ENCODE measurements around the gene DCLK1. TPM values are rescaled to one million over a fixed set of nuclear protein-coding genes. Genes with fewer than 3 reads are reported as not detected.

The DCLK1 gene
- total and polyA plus RNA-seq, 8 donors = 0.67 to 10.1 (median 1.7) TPM

- Histone ChIP-seq H3K4me1 (no peaks in the 10 kb centered on the region), H3K36me3 (no peaks in the 10 kb centered on the region), H3K9me3 (no peaks in the 10 kb centered on the region), H3K27me3 (no peaks in the 10 kb centered on the region), H3K4me3 (no peak overlapping the region), H3K27ac (no peak overlapping the region)
- ATAC-seq (no peak), DNase-seq (no peak), FAIRE-seq (no peak)
- no peak for TF ChIP-seq CTCF (IDR thresholded peaks at IDR 0.05)
- intact Hi-C loops (cut with DNase I) = no loop called here
- WGBS, 2 donors = 61 to 65% methylated on average over 3 of the region's 3 CpGs
Observed at GRCh38 chr13:36086117-36086516, 45.1 kb downstream of the DCLK1 start.

- Histone ChIP-seq H3K27me3 (no peaks in the 10 kb centered on the region), H3K4me1 (no peaks in the 10 kb centered on the region), H3K4me3 (no peak overlapping the region), H3K9me3 (no peaks in the 10 kb centered on the region), H3K27ac (no peak overlapping the region), H3K36me3 (no peaks in the 10 kb centered on the region)
- no peak for TF ChIP-seq CTCF (IDR thresholded peaks at IDR 0.05)
- no peak for DNase-seq
- intact Hi-C loops (cut with DNase I) = no loop called here
- ATAC-seq = no peak
- no peak for FAIRE-seq
- 66 to 72% methylated on average over 6 of the region's 6 CpGs for WGBS, 2 donors
Observed at GRCh38 chr13:36084131-36084530, 47.1 kb downstream of the DCLK1 start.

- no peak for FAIRE-seq
- Histone ChIP-seq H3K9me3 (no peaks in the 10 kb centered on the region), H3K4me3 (no peak overlapping the region), H3K27ac (no peak overlapping the region), H3K4me1 (no peaks in the 10 kb centered on the region), H3K36me3 (no peaks in the 10 kb centered on the region), H3K27me3 (no peaks in the 10 kb centered on the region)
- DNase-seq = no peak
- intact Hi-C loops (cut with DNase I) = no loop called here
- TF ChIP-seq CTCF (IDR thresholded peaks at IDR 0.05) = no peak
- WGBS, 2 donors = 56 to 59% methylated on average over 2 of the region's 2 CpGs
- ATAC-seq = no peak
Observed at GRCh38 chr13:36082806-36083205, 48.4 kb downstream of the DCLK1 start.

GRCh38 chr13:36082396-36082795, 48.8 kb downstream of the DCLK1 start:
- H3K9me3 ChIP-seq = no peaks in the 10 kb centered on the region
- FAIRE-seq (no peak), DNase-seq (no peak), ATAC-seq (no peak)
- intact Hi-C loops (cut with DNase I) = no loop called here
- no peak overlapping the region for H3K4me3 ChIP-seq
- no peaks in the 10 kb centered on the region for H3K4me1 ChIP-seq
- H3K27me3 ChIP-seq = no peaks in the 10 kb centered on the region
- no peaks in the 10 kb centered on the region for H3K36me3 ChIP-seq
- TF ChIP-seq CTCF (IDR thresholded peaks at IDR 0.05) = no peak
- WGBS, 2 donors = 85 to 88% methylated on average over 2 of the region's 2 CpGs
- no peak overlapping the region for H3K27ac ChIP-seq

GRCh38 chr13:36076211-36076610, 55.0 kb downstream of the DCLK1 start:
- FAIRE-seq (no peak), ATAC-seq (no peak), DNase-seq (no peak)
- H3K27ac ChIP-seq = no peak overlapping the region
- intact Hi-C loops (cut with DNase I) = no loop called here
- H3K36me3 ChIP-seq = no peaks in the 10 kb centered on the region
- no peaks in the 10 kb centered on the region for H3K9me3 ChIP-seq
- no peaks in the 10 kb centered on the region for H3K4me1 ChIP-seq
- H3K27me3 ChIP-seq = no peaks in the 10 kb centered on the region
- TF ChIP-seq CTCF (IDR thresholded peaks at IDR 0.05) = no peak
- H3K4me3 ChIP-seq = no peak overlapping the region

All from pancreas (tissue), 10 donors.